B cell (primary cell): ENCODE results near the gene FARP1.

Source experiments
- CTCF ChIP-seq: fragments of 200-600 bp; IDR thresholded peaks from one replicate; pipeline ENCODE4 v1.8.0; 2022; ENCODE audit warnings: antibody characterized with exemption, mild to moderate bottlenecking
- EZH2 ChIP-seq: IDR thresholded peaks from 2 replicates; pipeline ENCODE4 v1.6.1; 2012; ENCODE audit warnings: borderline replicate concordance, low read depth, mild to moderate bottlenecking, moderate library complexity, low read length; ENCODE audit not compliant: insufficient read depth, poor library complexity, severe bottlenecking

GRCh38 chr13:98157609-98158008 lies 14.7 kb downstream of the FARP1 start:
- TF ChIP-seq EZH2: no peak
- TF ChIP-seq CTCF: no peak
